Small intestine (tissue), 7 donors: ENCODE measurements around the gene FBN2. TPM values are rescaled to one million over a fixed set of nuclear protein-coding genes. Genes with fewer than 3 reads are reported as not detected.

ENCODE experiments used
- DNase-seq, 2 donors: peaks; one replicate each; pipeline versions ENCODE4 v3.0.0 to v3.0.0-alpha.2; 2013
- FAIRE-seq: peaks from 2 replicates; lab custom pipeline; 2012; peaks lifted over from hg19 to GRCh38; lab: Jason Lieb, UNC
- H3K27ac ChIP-seq, 3 donors: one replicate each; pipeline ENCODE4 v1.5.1; 2013; ENCODE audit warnings: low read length in 2 of 3, mild to moderate bottlenecking in 2 of 3, control low read depth in 1 of 3, inconsistent platforms in 1 of 3, low read depth in 1 of 3, moderate library complexity in 1 of 3
- H3K27me3 ChIP-seq, 3 donors: one replicate each; pipeline ENCODE4 v1.6.1; 2013; ENCODE audit warnings: low read length in 3 of 3, inconsistent platforms in 1 of 3; ENCODE audit not compliant: control insufficient read depth in 3 of 3, insufficient read depth in 3 of 3
- H3K36me3 ChIP-seq, 3 donors: one replicate each; pipeline ENCODE4 v1.6.1; 2013; ENCODE audit warnings: low read length in 3 of 3, inconsistent platforms in 1 of 3, low read depth in 1 of 3, mild to moderate bottlenecking in 1 of 3, moderate library complexity in 1 of 3; ENCODE audit not compliant: control insufficient read depth in 3 of 3, insufficient read depth in 2 of 3
- H3K4me1 ChIP-seq, 3 donors: one replicate each; pipeline ENCODE4 v1.6.1; 2013; ENCODE audit warnings: low read length in 2 of 3, inconsistent platforms in 1 of 3, low read depth in 1 of 3, mild to moderate bottlenecking in 1 of 3, moderate library complexity in 1 of 3; ENCODE audit not compliant: control insufficient read depth in 3 of 3, insufficient read depth in 2 of 3
- H3K4me3 ChIP-seq, 3 donors: one replicate each; pipeline ENCODE4 v1.5.1; 2013; ENCODE audit warnings: low read length in 3 of 3, control low read depth in 1 of 3, inconsistent platforms in 1 of 3, low read depth in 1 of 3, mild to moderate bottlenecking in 1 of 3, moderate library complexity in 1 of 3
- H3K9me3 ChIP-seq, 2 donors: one replicate each; pipeline ENCODE4 v1.6.1; 2013; ENCODE audit warnings: low read depth in 1 of 2, low read length in 1 of 2; ENCODE audit not compliant: control insufficient read depth in 2 of 2, insufficient read depth in 1 of 2
- WGBS, 3 donors: extraction: QIAGEN DNeasy Blood & Tissue Kit; methylation state at CpG; one replicate each; pipeline ENCODE4 v1.1.7; 2013; 5-methylcytosine and 5-hydroxymethylcytosine counted together
- polyA plus RNA-seq, 4 donors: library from polyadenylated mRNA; stranded (reverse) in 3 of 4; unstranded in 1 of 4; fragments of 200-250 nt in 3 of 4; fragments of 120-200 nt in 1 of 4; gene quantifications; one replicate each; pipeline versions ENCODE4 v1.2.1 to v1.2.3, GENCODE V29; 2013
- donor health status: healthy with polysubstance abuse.
- donor health status: control.
- donor health status: control.
- donor health status: Bipolar disorder and iron deficiency.
- donor health status: healthy.

FBN2 gene
- polyA plus RNA-seq, 4 donors, result under 0.01 to 16.9 (median 0.21) TPM; not detected in 1

- Histone ChIP-seq H3K27ac (no peak overlapping the region), H3K36me3 (no peaks in the 10 kb centered on the region), H3K4me1 (no peaks in the 10 kb centered on the region), H3K27me3 (no peaks in the 10 kb centered on the region), H3K9me3 (no peaks in the 10 kb centered on the region), H3K4me3 (no peak overlapping the region)
- FAIRE-seq (no peak), DNase-seq (no peak)
- 45 to 70% (median 54%) methylated on average over 2 of the region's 2 CpGs for WGBS, 3 donors
Measured at GRCh38 chr5:128290152-128290858, 247.7 kb downstream of the FBN2 start.

- no peaks in the 10 kb centered on the region for H3K4me1 ChIP-seq
- DNase-seq, result no peak
- no peak overlapping the region for H3K27ac ChIP-seq
- no peak overlapping the region for H3K4me3 ChIP-seq
- 67 to 77% (median 73%) methylated on average over 2 of the region's 2 CpGs for WGBS, 3 donors
- no peaks in the 10 kb centered on the region for H3K36me3 ChIP-seq
- no peaks in the 10 kb centered on the region for H3K9me3 ChIP-seq
- no peak for FAIRE-seq
- H3K27me3 ChIP-seq, result no peaks in the 10 kb centered on the region
Measured at GRCh38 chr5:128287740-128288139, 250.3 kb downstream of the FBN2 start.

- H3K27me3 ChIP-seq, result no peaks in the 10 kb centered on the region
- FAIRE-seq (no peak), DNase-seq (no peak)
- no peak overlapping the region for H3K27ac ChIP-seq
- 82 to 91% (median 87%) methylated on average over 2 of the region's 2 CpGs for WGBS, 3 donors
- no peaks in the 10 kb centered on the region for H3K4me1 ChIP-seq
- H3K9me3 ChIP-seq, result no peaks in the 10 kb centered on the region
- no peaks in the 10 kb centered on the region for H3K36me3 ChIP-seq
- H3K4me3 ChIP-seq, result no peak overlapping the region
Measured at GRCh38 chr5:128284236-128284635, 253.8 kb downstream of the FBN2 start.

GRCh38 chr5:128279345-128279744 is 258.7 kb downstream of the FBN2 start:
- no peak for FAIRE-seq
- Histone ChIP-seq H3K36me3 (no peaks in the 10 kb centered on the region), H3K27ac (no peak overlapping the region), H3K4me1 (no peaks in the 10 kb centered on the region), H3K27me3 (no peaks in the 10 kb centered on the region), H3K9me3 (no peaks in the 10 kb centered on the region), H3K4me3 (no peak overlapping the region)
- 35 to 74% (median 50%) methylated on average over 2 of the region's 2 CpGs for WGBS, 3 donors
- no peak for DNase-seq

- FAIRE-seq (no peak), DNase-seq (no peak)
- Histone ChIP-seq H3K9me3 (no peaks in the 10 kb centered on the region), H3K4me1 (no peaks in the 10 kb centered on the region), H3K36me3 (peaks cover 0 to 2% (median 0%) of the 10 kb centered on the region in 3 donors), H3K27me3 (no peaks in the 10 kb centered on the region), H3K4me3 (no peak overlapping the region), H3K27ac (no peak overlapping the region)
- WGBS, 3 donors, result 52 to 70% (median 62%) methylated on average over 6 of the region's 6 CpGs
Measured at GRCh38 chr5:128276537-128277216, 261.4 kb downstream of the FBN2 start.

- 74 to 91% (median 81%) methylated on average over 2 of the region's 2 CpGs for WGBS, 3 donors
Measured at GRCh38 chr5:128274441-128274840, 263.6 kb downstream of the FBN2 start.

GRCh38 chr5:128273736-128274135 is 264.3 kb downstream of the FBN2 start:
- Histone ChIP-seq H3K4me1 (no peaks in the 10 kb centered on the region), H3K4me3 (no peak overlapping the region), H3K36me3 (peaks cover 0 to 2% (median 0%) of the 10 kb centered on the region in 3 donors), H3K27ac (no peak overlapping the region), H3K27me3 (no peaks in the 10 kb centered on the region), H3K9me3 (no peaks in the 10 kb centered on the region)
- FAIRE-seq (no peak), DNase-seq (no peak)
- WGBS, 3 donors, result 59 to 86% (median 82%) methylated on average over 5 of the region's 5 CpGs

More at GRCh38 chr5:128274441-128274840, 263.6 kb downstream of the FBN2 start:
- FAIRE-seq (no peak), DNase-seq (no peak)
- H3K9me3 ChIP-seq, result no peaks in the 10 kb centered on the region
- no peak overlapping the region for H3K4me3 ChIP-seq
- H3K4me1 ChIP-seq, result no peaks in the 10 kb centered on the region
- no peaks in the 10 kb centered on the region for H3K27me3 ChIP-seq
- H3K27ac ChIP-seq, result no peak overlapping the region
- peaks cover 0 to 2% (median 0%) of the 10 kb centered on the region in 3 donors for H3K36me3 ChIP-seq

- H3K36me3 ChIP-seq, result peaks cover 0 to 2% (median 0%) of the 10 kb centered on the region in 3 donors
- H3K27me3 ChIP-seq, result no peaks in the 10 kb centered on the region
- no peaks in the 10 kb centered on the region for H3K9me3 ChIP-seq
- no peaks in the 10 kb centered on the region for H3K4me1 ChIP-seq
- 64 to 74% (median 64%) methylated on average over 6 of the region's 6 CpGs for WGBS, 3 donors
- no peak overlapping the region for H3K27ac ChIP-seq
- no peak for DNase-seq
- no peak overlapping the region for H3K4me3 ChIP-seq
- FAIRE-seq, result no peak
Measured at GRCh38 chr5:128271859-128272464, 266.1 kb downstream of the FBN2 start.
